Stimulated activated CD4-positive, alpha-beta T cell treated with anti-CD3 and anti-CD28 coated beads, Interleukin-1b, Interleukin-23, amount 100 ng/mL, for 48 hours (primary cell): ENCODE measurements around the gene PRR12.

Experiments used
- DNase-seq: peaks from one replicate; pipeline ENCODE4 v3.0.0-alpha.2; 2020

PRR12 gene

GRCh38 chr19:49651820-49652550, 61.0 kb downstream of the PRR12 start:
- DNase-seq = no peak

GRCh38 chr19:49652551-49653465, 61.8 kb downstream of the PRR12 start:
- DNase-seq = no peak

GRCh38 chr19:49653466-49653806, 62.5 kb downstream of the PRR12 start:
- DNase-seq = no peak

GRCh38 chr19:49654581-49654980, 63.6 kb downstream of the PRR12 start:
- DNase-seq = no peak

GRCh38 chr19:49655570-49656455, 64.8 kb downstream of the PRR12 start:
- DNase-seq = no peak

GRCh38 chr19:49656456-49657109, 65.6 kb downstream of the PRR12 start:
- no peak for DNase-seq

GRCh38 chr19:49657493-49658138, 66.6 kb downstream of the PRR12 start:
- no peak for DNase-seq

GRCh38 chr19:49658139-49658517, 67.1 kb downstream of the PRR12 start:
- DNase-seq = no peak

GRCh38 chr19:49658566-49659442, 67.8 kb downstream of the PRR12 start:
- no peak for DNase-seq

- no peak for DNase-seq
Observed at GRCh38 chr19:49660338-49660961, 69.5 kb downstream of the PRR12 start.

- no peak for DNase-seq
Observed at GRCh38 chr19:49662011-49662410, 71.0 kb downstream of the PRR12 start.

- no peak for DNase-seq
Observed at GRCh38 chr19:49663224-49663623, 72.2 kb downstream of the PRR12 start.

- DNase-seq = peak; percentile 86
Observed at GRCh38 chr19:49664171-49665035, 73.4 kb downstream of the PRR12 start.

GRCh38 chr19:49665036-49665350, 74.0 kb downstream of the PRR12 start:
- no peak for DNase-seq

- DNase-seq = peak; percentile 98
Observed at GRCh38 chr19:49665351-49666119, 74.6 kb downstream of the PRR12 start, which contains the start of the genes BCL2L12 and IRF3. Gene BCL2L12, plus strand, starts transcription at chr19:49665933. Its CDS starts 760 bp downstream, at chr19:49666693. Gene IRF3, minus strand, starts transcription at chr19:49665857. Its CDS starts 1,019 bp downstream, at chr19:49664838.

- no peak for DNase-seq
Observed at GRCh38 chr19:49666120-49666444, 75.1 kb downstream of the PRR12 start.

GRCh38 chr19:49667473-49667872, 76.5 kb downstream of the PRR12 start:
- no peak for DNase-seq

GRCh38 chr19:49669516-49669915, 78.5 kb downstream of the PRR12 start:
- DNase-seq = no peak
